ENCODE results near the gene ITPR2.

ITPR2 gene

DNA sequence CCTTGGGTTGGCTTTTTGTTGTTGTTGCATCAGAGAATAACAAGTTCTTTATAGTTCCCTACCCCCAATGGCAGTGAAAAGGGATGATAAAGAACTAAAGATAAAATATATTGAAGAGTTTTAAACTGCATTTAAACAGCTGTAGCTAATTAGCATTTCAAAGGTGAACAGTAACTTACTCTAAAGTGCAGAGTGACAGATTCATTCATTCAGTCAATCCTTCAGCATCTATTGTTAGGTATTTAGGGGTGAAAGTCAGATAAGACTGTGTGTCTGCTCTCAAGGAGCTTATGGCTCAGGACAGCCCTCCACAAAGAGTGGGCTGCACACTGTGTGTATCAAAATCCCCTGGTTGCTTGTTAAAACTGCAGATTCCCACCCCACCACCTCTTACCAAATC is 491.5 kb downstream of the ITPR2 start:
- H3K4me2 ChIP-seq (ENCODE audit: low read length), result peak overlapping the region; percentile 38; the same call in 1 of the 2 replicates
- H3K9ac ChIP-seq (ENCODE audit: low read length), result no peak overlapping the region
- no peak overlapping the region for H2AFZ ChIP-seq (ENCODE audit: low read depth, low read length)
- H3K9me3 ChIP-seq (ENCODE audit: insufficient read depth, low read length), result no peaks in the 10 kb centered on the region
- H3K4me1 ChIP-seq (ENCODE audit: low read length), result peaks cover 39% of the 10 kb centered on the region
- no peak overlapping the region for H3K27ac ChIP-seq (ENCODE audit: low read length)
- no peak overlapping the region for H3K4me3 ChIP-seq (ENCODE audit: low read length)
- H3K79me2 ChIP-seq (ENCODE audit: low read length), result no peaks in the 10 kb centered on the region
- peaks cover 10% of the 10 kb centered on the region for H4K20me1 ChIP-seq (ENCODE audit: insufficient read depth, low read length)
- H3K27me3 ChIP-seq (ENCODE audit: low read depth, low read length), result no peaks in the 10 kb centered on the region
- TF ChIP-seq, protein P1, sequence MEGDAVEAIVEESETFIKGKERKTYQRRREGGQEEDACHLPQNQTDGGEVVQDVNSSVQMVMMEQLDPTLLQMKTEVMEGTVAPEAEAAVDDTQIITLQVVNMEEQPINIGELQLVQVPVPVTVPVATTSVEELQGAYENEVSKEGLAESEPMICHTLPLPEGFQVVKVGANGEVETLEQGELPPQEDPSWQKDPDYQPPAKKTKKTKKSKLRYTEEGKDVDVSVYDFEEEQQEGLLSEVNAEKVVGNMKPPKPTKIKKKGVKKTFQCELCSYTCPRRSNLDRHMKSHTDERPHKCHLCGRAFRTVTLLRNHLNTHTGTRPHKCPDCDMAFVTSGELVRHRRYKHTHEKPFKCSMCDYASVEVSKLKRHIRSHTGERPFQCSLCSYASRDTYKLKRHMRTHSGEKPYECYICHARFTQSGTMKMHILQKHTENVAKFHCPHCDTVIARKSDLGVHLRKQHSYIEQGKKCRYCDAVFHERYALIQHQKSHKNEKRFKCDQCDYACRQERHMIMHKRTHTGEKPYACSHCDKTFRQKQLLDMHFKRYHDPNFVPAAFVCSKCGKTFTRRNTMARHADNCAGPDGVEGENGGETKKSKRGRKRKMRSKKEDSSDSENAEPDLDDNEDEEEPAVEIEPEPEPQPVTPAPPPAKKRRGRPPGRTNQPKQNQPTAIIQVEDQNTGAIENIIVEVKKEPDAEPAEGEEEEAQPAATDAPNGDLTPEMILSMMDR (IDR thresholded peaks at IDR 0.05; ENCODE audit: low read depth, low read length), result no peak
- TF ChIP-seq EZH2phosphoT487 (IDR thresholded peaks at IDR 0.05; ENCODE audit: low read depth), result no peak
- H3K36me3 ChIP-seq (replicated peaks; ENCODE audit: low read depth, low read length), result peaks cover 19% of the 10 kb centered on the region

DNA sequence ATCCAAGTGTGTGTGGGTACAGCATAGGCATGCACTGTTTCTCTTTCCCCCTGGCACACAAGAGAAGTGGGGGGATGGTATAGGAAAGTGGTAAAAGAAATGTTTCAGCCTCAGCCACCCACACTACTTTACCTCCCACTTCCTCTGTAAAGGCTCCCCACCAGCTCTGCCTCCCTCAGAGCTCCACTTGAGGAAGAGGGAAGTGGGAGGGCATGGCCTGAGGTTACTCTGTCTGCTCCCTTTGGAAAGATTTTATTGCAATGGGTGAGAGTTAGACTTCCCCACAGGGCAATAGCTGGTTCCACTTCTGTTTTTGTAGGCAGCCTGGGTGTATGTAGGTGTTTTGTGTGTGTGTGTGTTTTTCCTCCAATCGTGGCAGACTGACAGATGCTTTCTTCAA is 492.3 kb downstream of the ITPR2 start:
- H3K27me3 ChIP-seq (ENCODE audit: low read depth, low read length), result no peaks in the 10 kb centered on the region
- no peaks in the 10 kb centered on the region for H3K79me2 ChIP-seq (ENCODE audit: low read length)
- peak overlapping the region; percentile 38 for H3K4me2 ChIP-seq (ENCODE audit: low read length)
- TF ChIP-seq, protein P1 (IDR thresholded peaks at IDR 0.05; ENCODE audit: low read depth, low read length), result no peak
- TF ChIP-seq EZH2phosphoT487 (IDR thresholded peaks at IDR 0.05; ENCODE audit: low read depth), result no peak
- H2AFZ ChIP-seq (ENCODE audit: low read depth, low read length), result no peak overlapping the region
- peaks cover 25% of the 10 kb centered on the region for H3K36me3 ChIP-seq (replicated peaks; ENCODE audit: low read depth, low read length)
- peaks cover 35% of the 10 kb centered on the region for H3K4me1 ChIP-seq (ENCODE audit: low read length)
- H3K9ac ChIP-seq (ENCODE audit: low read length), result no peak overlapping the region
- peak overlapping the region; percentile 4; the same call in 1 of the 2 replicates for H3K27ac ChIP-seq (ENCODE audit: low read length)
- peaks cover 10% of the 10 kb centered on the region for H4K20me1 ChIP-seq (ENCODE audit: insufficient read depth, low read length)
- H3K9me3 ChIP-seq (ENCODE audit: insufficient read depth, low read length), result no peaks in the 10 kb centered on the region
- H3K4me3 ChIP-seq (ENCODE audit: low read length), result no peak overlapping the region

DNA sequence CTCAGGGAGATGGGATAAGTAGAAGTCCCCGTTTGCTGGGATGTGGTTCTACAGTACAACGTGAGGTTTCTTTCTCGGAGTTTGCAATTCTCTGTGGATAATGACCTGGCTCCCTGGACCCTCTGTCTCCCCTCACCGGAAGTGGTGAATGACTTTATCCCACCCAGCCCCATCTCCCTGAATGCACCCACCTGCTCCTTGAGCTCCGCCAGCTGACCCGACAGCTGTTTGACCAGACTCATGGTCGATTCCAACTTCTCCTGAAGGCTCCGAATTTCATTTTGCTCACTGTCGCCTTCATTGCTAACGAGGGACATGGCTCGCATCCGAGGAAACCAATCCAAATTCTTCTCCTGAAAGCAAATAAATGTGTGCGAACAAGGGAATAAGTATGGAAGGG is 493.0 kb downstream of the ITPR2 start:
- no peaks in the 10 kb centered on the region for H3K79me2 ChIP-seq (ENCODE audit: low read length)
- H4K20me1 ChIP-seq (ENCODE audit: insufficient read depth, low read length), result peaks cover 10% of the 10 kb centered on the region
- H3K4me1 ChIP-seq (ENCODE audit: low read length), result peaks cover 28% of the 10 kb centered on the region
- no peak overlapping the region for H3K27ac ChIP-seq (ENCODE audit: low read length)
- H3K4me2 ChIP-seq (ENCODE audit: low read length), result peak overlapping the region; percentile 38
- no peak overlapping the region for H2AFZ ChIP-seq (ENCODE audit: low read depth, low read length)
- no peak overlapping the region for H3K4me3 ChIP-seq (ENCODE audit: low read length)
- peaks cover 29% of the 10 kb centered on the region for H3K36me3 ChIP-seq (replicated peaks; ENCODE audit: low read depth, low read length)
- TF ChIP-seq, protein P1 (IDR thresholded peaks at IDR 0.05; ENCODE audit: low read depth, low read length), result no peak
- TF ChIP-seq EZH2phosphoT487 (IDR thresholded peaks at IDR 0.05; ENCODE audit: low read depth), result no peak
- H3K9ac ChIP-seq (ENCODE audit: low read length), result no peak overlapping the region
- no peaks in the 10 kb centered on the region for H3K9me3 ChIP-seq (ENCODE audit: insufficient read depth, low read length)
- no peaks in the 10 kb centered on the region for H3K27me3 ChIP-seq (ENCODE audit: low read depth, low read length)

DNA sequence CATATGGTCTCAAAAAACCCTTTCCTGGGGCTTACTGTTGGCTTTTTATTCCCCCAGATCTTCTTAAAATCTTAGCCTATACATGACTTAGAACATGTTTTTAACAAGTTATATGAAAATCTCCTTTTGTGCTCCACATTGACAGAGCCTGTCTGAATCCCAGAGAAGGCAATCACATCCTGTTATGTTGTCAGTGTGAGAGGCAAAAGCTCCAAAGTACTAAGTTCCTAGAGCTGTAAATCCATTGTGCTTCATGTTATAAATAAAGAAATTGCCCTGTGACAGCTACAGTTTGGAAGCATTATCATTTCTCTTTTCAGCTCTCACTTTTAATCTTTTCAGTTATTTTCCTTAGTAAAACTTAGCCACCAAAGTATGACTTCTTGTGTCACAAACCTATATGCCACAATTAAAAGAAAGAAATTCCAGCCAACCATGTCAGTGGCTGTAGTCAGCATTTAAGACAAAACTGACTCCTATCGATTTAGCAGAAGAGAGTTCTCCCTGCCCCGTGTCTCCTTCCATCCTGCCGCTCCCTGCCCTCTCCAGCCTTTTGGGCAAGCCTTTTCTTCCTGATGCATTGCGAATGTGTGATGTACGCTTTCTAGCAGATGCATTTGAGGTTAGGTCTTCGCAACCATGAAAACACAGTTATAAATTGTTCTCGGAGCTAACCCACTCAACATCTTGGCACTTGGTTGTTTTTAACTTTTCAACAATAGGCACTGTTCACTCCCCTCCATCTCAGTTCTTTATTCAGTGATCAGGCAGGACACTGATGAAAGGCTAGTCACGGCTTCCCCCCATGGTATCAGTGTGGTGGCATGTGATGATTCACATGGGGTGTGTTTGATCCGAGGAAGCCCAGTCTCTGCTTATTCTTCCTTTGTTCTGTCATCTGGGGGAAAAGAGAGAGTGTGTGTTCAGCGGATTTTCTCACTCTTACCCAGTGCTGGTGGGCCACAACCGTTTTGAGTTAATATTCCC is 494.1 kb downstream of the ITPR2 start:
- no peaks in the 10 kb centered on the region for H3K79me2 ChIP-seq (ENCODE audit: low read length)
- H3K27me3 ChIP-seq (ENCODE audit: low read depth, low read length), result no peaks in the 10 kb centered on the region
- no peak overlapping the region for H2AFZ ChIP-seq (ENCODE audit: low read depth, low read length)
- no peak overlapping the region for H3K4me2 ChIP-seq (ENCODE audit: low read length)
- peaks cover 23% of the 10 kb centered on the region for H3K4me1 ChIP-seq (ENCODE audit: low read length)
- H3K27ac ChIP-seq (ENCODE audit: low read length), result no peak overlapping the region
- H3K9ac ChIP-seq (ENCODE audit: low read length), result no peak overlapping the region
- peaks cover 10% of the 10 kb centered on the region for H4K20me1 ChIP-seq (ENCODE audit: insufficient read depth, low read length)
- no peak overlapping the region for H3K4me3 ChIP-seq (ENCODE audit: low read length)
- H3K36me3 ChIP-seq (replicated peaks; ENCODE audit: low read depth, low read length), result peaks cover 37% of the 10 kb centered on the region
- no peaks in the 10 kb centered on the region for H3K9me3 ChIP-seq (ENCODE audit: insufficient read depth, low read length)
- TF ChIP-seq, protein P1 (IDR thresholded peaks at IDR 0.05; ENCODE audit: low read depth, low read length), result no peak
- no peak for TF ChIP-seq EZH2phosphoT487 (IDR thresholded peaks at IDR 0.05; ENCODE audit: low read depth)

Data from OCI-LY3 (cell line).